Medulla oblongata (tissue), 1 donor: ENCODE results near the gene RPS6KA2.

Source experiments
- DNase-seq: peaks from one replicate; pipeline ENCODE4 v3.0.0-alpha.2; 2015; ENCODE audit errors: extremely low spot score

The RPS6KA2 gene

DNA sequence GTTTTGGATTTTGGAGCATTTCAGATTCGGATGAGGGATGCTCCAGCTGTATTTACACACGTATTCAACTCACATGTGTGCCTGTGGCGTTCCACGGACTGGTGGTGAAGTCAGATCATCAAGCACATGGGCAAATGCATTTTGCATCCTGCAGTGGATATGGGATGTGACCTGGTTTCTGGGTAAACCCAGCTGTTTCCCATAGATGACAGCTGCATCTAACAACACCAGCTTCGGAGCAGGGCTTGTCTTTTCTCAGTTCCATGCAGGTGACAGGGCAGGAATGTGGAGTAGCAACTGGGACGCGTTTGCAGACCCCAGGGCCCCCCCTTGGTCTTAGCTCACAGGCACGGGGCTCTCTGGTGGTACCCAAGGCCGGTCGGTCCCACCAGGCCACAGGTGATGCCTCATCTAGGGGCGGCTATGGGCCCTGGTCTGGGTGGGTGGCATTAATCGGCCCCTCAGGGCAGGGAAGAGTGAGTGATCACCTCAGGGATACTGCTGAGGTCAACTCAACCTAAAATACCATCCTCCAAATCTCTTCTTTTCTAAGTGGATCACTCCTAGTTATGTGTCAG is 123.8 kb downstream of the RPS6KA2 start:
- no peak for DNase-seq

- DNase-seq = no peak
Observed at GRCh38 chr6:166502453-166502852, 124.6 kb downstream of the RPS6KA2 start.

GRCh38 chr6:166501246-166501645 is 125.8 kb downstream of the RPS6KA2 start:
- no peak for DNase-seq

DNA sequence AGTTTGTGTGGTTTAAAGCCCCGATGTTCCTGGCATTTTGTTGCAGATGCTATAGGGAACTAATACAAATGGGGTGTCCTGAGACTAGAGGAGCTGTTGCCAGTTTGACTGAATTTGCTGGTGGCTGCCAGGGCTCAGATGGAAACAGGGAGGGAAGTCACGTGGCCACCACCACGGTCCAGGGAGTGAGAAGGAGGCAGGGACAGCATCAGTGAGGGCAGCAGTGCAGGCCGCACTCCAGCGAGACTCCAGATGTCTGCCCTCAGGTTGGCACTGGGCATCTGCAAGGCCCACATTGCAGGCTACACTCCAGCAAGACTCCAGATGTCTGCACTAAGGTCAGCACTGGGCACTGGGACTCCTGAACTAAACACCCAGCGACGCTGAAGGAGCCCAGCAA is 126.8 kb downstream of the RPS6KA2 start:
- peak; percentile 79 for DNase-seq

GRCh38 chr6:166499350-166500163 is 127.5 kb downstream of the RPS6KA2 start:
- no peak for DNase-seq

DNA sequence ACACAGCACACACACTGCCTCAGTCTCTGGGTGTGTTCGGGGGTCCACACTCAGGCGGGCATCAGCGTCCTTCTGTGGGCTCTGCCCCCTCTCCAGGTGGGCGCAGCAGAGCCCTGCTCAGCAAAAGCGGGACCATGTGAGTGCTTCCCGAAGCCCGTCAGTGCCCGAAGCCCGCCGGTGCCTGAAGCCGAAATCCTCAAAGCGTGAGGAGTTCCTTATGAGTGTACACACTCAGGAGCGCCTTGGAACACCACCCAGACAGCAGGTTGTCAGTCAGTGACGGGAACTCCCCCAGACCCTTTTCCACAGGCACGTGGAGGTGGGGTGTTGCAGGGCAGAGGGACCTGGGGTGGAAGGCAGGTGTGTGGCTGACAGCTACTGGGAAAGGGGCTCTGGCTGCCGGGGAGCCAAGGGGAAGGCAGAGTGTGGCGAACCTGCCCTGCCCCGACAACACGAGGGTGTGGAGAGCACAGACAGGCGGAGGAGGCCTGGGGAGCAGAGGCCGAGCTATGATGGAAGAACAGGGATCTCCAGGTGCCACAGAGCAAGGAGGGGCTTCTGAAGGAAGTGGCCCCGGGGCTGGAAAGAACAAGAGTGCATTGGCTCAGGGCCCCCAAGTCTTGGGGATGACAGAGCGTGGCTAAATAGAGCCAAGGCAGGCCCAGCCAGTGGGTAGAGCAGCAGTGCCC is 128.2 kb downstream of the RPS6KA2 start:
- DNase-seq = no peak

DNA sequence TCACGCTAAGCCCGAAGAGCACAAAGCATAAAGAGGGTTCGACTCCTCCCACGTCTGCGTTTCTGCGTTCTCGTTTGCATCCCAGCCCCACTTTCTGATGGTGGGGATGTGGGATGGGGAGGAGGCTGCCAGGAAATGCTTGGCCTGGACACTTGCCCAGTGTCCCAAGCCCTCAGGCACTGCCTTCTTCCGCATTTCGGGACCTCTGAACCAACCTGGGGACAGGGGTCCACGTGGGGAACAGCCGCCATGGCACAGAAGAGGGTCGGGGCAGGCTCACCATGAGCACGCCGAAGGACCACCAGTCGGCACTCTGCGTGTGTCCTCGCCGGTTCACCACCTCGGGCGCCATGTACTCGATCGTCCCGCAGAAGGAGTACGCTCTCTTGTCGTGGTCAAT is 128.8 kb downstream of the RPS6KA2 start:
- DNase-seq = no peak

DNA sequence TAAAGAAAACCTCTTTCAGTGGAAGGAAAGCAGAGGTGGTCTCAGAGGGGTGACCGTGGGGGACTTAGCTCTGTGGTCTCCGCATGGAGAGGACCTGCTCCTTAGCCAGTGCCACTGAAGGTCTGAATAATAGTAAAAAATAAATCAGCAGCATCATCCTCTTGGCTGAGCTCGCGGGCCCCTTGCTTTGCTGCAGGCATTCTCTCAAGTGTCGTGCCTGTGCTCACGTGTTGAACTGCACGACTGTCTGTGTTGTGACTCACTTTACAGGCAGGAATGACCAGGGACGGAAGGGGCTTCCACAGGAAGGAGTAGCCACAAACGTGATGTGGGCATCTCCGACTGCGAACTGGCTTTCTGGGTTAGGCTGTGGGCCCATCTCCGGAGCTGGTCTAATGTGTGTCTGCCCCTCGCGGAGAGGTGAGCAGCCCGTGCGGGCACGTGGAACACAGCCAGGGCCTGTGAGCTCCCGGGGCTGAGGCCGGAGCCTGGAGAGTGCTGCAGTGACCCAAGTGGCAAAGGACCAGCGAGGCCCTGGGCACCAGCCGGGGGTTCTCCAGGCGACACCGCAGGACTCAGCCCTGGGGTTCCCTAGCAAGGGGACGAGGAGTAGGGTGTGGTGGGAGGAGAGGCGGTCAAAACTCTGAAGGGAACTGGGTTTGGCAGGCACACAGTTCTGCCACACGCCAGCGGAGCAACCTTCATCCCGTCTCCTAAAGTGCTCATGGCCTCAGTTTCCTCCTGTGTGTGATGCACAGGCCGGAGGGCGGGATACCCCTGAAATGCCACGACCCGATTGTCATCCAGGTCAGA is 129.8 kb downstream of the RPS6KA2 start:
- DNase-seq = no peak

DNA sequence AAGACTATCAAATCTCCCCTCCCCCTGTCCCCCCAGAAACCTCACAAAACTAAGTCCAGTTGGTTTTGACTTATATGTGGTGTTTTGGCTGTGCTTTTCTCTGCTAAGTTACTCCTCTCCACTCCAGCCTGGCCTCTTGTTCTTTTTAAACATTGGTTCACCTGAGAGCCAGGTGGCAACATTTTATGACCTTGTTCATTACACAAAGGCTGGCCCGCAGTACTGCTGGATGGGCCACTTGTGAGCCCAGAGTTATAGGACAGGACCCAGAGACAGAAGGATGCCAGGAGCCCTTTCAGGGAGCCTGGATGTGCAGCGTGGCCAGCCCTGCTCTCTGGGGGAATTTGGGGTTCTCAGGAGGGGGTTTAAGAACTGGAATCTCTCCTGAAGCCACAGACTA is 130.6 kb downstream of the RPS6KA2 start:
- no peak for DNase-seq

GRCh38 chr6:166495487-166496314 is 131.3 kb downstream of the RPS6KA2 start:
- DNase-seq = no peak

DNA sequence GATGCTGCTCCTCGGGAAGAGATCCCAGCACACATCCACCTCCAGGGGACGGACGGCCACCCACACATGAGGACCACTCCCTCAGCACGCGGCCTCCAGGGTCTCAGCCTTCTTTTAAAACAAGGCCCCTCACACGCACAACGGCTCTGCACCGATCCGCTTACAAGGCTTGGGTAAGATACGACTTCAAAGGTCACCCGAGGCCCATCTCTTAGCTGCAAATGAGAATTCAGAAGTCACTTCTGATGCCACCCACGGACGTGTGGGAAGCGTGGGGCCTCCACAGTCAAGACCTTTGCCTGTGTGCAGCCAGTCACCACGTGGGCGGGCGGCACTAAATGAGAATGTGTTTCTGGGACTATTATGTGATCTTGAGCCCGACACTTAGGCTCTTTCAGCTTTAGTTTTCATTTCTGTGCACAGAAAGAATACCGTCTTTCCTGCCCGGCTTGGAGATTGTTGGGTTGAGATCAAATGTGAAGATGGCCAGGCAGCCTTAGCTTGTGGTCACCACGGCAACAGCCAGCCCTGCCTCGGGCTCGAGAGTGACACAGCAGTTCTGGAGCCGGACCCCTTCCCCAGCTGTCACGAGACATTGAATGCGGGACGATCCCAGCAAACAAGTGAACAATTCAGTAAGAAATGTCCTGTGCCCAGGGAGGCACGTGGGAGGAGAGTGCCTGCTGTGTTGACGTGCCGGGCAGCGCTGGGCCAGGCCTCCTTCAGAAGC is 132.1 kb downstream of the RPS6KA2 start:
- DNase-seq = peak; percentile 85

DNA sequence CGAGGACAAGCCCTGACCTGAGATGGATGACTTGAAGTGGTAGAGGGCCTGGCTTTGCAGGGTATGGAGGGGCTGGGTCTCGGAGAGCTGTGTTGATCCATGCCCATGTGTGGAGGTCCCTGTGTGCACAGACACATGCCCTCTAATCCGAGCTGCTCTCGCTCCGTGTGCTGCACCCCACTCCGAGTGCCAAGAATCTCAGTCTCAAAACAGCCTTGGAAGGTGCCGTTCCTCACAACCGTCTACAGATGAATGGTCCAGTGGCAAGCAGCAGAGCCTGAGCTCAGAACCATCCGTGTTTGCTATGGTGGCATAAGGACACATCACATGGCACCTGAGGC is 133.0 kb downstream of the RPS6KA2 start:
- DNase-seq = no peak

DNA sequence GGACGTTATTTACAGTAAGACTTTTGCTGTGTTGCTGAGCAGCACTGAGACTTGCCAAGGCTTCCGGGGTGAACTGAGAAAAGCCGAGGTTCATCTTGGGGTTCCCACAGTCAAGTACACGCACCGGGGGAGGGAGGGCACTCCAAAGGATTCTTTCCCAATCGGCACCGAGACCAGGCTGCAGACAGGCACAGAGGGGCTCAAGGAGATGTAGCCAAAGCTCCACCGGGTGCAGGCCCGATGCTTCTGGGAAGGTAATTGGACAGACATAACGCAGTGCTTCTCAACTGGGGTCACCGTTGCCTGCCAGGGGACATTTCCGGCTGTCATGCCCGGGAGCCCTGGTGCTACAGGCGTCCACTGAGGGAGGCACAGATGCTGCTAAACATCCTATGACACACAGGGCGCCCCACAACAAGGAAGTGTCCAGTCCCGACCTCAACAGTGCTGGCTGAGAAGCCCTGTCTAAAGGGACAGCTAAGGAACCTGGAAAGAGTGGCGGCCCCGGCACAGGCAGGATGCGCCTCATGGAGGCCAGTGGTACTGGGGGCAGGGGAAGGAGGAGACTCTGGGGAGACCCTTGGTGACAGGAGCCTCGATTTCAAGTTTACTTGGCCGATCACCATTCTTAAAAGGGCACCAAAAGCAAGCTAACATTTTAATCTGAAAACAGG is 133.5 kb downstream of the RPS6KA2 start:
- DNase-seq = no peak

DNA sequence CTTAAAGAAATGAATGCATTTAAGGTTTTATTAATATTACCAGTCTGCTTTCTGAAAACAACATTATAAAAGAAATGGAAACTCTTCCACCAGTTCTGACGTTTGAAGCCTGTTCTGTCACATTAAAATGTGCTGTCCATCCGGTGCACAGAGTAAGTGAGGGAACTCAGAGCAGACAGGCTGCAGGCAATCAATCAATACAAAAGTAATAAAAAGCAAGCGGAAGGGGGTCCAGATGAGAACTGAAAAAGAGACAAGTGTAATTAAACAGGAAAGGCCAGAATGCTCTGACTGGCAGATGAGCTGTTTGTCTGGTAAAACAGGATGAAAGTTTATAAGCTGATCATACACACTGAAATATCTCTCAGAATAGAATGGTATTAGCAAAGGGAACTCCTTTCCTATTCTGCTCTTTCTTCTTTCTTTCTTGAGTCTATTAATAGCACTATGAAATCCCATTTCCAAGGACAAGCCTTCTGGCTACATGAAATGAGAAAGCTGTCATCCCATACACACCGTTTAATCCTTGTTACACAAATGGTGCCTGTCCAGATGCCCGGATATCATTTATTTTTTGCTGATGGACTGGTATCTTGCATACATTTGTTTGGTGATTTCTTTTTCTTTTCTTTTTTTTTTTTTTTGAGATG is 134.8 kb downstream of the RPS6KA2 start:
- DNase-seq = no peak

- no peak for DNase-seq
Observed at GRCh38 chr6:166490671-166491500, 136.2 kb downstream of the RPS6KA2 start.

DNA sequence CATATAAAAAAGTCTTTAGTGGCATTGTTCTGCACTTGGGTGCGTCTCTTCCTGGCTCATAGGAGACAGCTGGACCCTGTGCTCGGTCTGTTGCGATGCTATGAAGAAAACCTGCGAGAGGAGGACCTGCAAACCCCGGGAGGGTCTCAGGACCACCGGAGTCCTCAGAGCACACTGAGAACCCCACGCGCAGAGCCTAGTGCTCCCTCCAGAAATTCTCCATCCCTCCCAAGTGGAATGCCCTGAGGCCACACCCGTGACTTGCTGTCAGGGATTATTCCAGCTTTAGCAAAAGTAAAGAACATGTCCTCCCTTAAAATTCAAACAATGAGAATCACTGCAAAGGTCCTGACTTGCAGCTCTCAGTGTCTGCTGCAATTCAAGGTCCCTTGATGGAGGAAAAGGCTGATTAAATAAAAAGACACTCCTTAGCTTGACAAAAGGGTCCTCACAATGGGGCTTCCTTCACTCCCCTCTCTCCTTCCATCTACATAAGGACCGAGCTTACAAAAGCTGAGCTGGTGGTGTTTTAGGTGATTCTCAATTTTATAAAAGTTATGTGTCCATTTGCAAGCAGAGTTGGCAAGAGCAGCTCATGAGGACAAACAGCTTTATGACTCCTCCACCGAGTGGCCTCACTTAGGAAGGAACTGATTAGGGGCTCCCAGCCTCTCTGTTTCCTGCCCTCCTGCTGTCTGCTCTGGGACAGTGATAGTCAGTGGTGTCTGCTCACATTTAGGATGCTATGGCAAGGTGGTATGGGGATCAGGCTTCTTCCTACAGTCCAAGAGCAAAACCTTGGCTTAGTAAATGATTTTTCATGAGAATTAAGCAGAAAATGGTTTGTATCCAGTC is 137.5 kb downstream of the RPS6KA2 start:
- DNase-seq = no peak

DNA sequence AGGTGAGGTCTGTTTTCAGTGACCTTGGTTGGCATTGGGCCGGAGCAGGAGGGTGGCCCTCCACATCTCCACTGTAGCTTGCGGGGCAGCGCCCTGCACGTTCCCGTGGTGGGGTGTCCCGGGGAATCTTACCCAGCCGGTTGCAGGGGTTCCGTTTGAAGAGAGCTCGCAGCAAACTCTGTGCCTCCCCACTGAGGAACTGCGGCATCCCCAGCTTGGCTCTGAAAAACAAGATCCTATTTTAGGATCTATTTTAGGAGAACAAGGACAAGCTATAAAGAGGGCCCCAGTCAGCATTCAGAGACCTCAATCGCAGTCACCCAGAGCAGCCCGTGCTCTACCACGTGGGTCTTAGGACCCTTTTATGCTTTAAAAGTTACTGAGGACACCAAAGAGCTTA is 138.3 kb downstream of the RPS6KA2 start:
- no peak for DNase-seq
